ENCODE results near the gene FMO2.
"Not testable (repeated sequence)": the region's sequence is repeated elsewhere in the genome, so short reads cannot be mapped to it uniquely, and the experiment has no call there.

The FMO2 gene

GRCh38 chr1:171231326-171231725 is 46.2 kb downstream of the FMO2 start:
- Histone ChIP-seq H2BK5ac (ENCODE audit: low read length) (no peak overlapping the region), H3K4me2 (ENCODE audit: insufficient read depth, low read length, poor library complexity, severe bottlenecking) (no peak overlapping the region), H3K36me3 (replicated peaks in 1 of 2; ENCODE audit: control insufficient read depth in 2 of 2, insufficient read depth in 2 of 2, low read length in 2 of 2) (no peaks in the 10 kb centered on the region), H3K79me1 (ENCODE audit: low read depth, low read length) (no peaks in the 10 kb centered on the region), H2BK120ac (ENCODE audit: low read depth, low read length) (no peak overlapping the region), H2BK15ac (ENCODE audit: low read length) (no peak overlapping the region), H3K4ac (ENCODE audit: low read length) (no peak overlapping the region), H2AK5ac (ENCODE audit: low read depth, low read length) (no peak overlapping the region), H4K8ac (ENCODE audit: low read depth, low read length) (no peak overlapping the region), H2BK12ac (ENCODE audit: low read length) (no peak overlapping the region), H2AFZ (ENCODE audit: low read length) (no peak overlapping the region), H4K91ac (ENCODE audit: low read depth, low read length, poor library complexity) (no peak overlapping the region), H3K27ac (replicated peaks; ENCODE audit: low read length) (no peak overlapping the region), H3K4me3 (ENCODE audit: low read length in 2 of 2) (no peak overlapping the region), H3K18ac (ENCODE audit: low read length) (no peak overlapping the region), H3K9me3 (replicated peaks in 1 of 2; ENCODE audit: control insufficient read depth in 2 of 2, insufficient read depth in 1 of 2, low read depth in 1 of 2, low read length in 2 of 2) (no peaks in the 10 kb centered on the region), H3K27me3 (ENCODE audit: control insufficient read depth in 3 of 3, insufficient read depth in 3 of 3, low read depth in 1 of 3, low read length in 3 of 3) (no peaks in the 10 kb centered on the region), H3K23ac (ENCODE audit: low read depth, low read length, poor library complexity) (no peak overlapping the region), H3K9ac (ENCODE audit: low read depth, low read length, poor library complexity) (no peak overlapping the region), H3K4me1 (ENCODE audit: control insufficient read depth in 2 of 2, insufficient read depth in 1 of 2, low read depth in 1 of 2, low read length in 2 of 2) (no peaks in the 10 kb centered on the region), H3K14ac (ENCODE audit: low read length) (no peak overlapping the region)
- no peak for DNase-seq (ENCODE audit: low spot score)

- H2BK5ac ChIP-seq (ENCODE audit: low read length): no peak overlapping the region
- H3K14ac ChIP-seq (ENCODE audit: low read length): no peak overlapping the region
- H3K18ac ChIP-seq (ENCODE audit: low read length): no peak overlapping the region
- no CpG with 5 or more reads among the region's 1 CpG for WGBS, 2 donors (ENCODE audit: extremely low coverage in 2 of 2, insufficient read length in 2 of 2, insufficient replicate concordance in 1 of 2)
- no peak overlapping the region for H3K9ac ChIP-seq (ENCODE audit: low read depth, low read length, poor library complexity)
- DNase-seq (ENCODE audit: low spot score): no peak
- no peak overlapping the region for H2BK15ac ChIP-seq (ENCODE audit: low read length)
- no peaks in the 10 kb centered on the region for H3K79me1 ChIP-seq (ENCODE audit: low read depth, low read length)
- H3K27ac ChIP-seq (replicated peaks; ENCODE audit: low read length): no peak overlapping the region
- H3K9me3 ChIP-seq (replicated peaks in 1 of 2; ENCODE audit: control insufficient read depth in 2 of 2, insufficient read depth in 1 of 2, low read depth in 1 of 2, low read length in 2 of 2): no peaks in the 10 kb centered on the region
- H2BK120ac ChIP-seq (ENCODE audit: low read depth, low read length): no peak overlapping the region
- H2AFZ ChIP-seq (ENCODE audit: low read length): no peak overlapping the region
- H2BK12ac ChIP-seq (ENCODE audit: low read length): no peak overlapping the region
- H3K36me3 ChIP-seq (replicated peaks in 1 of 2; ENCODE audit: control insufficient read depth in 2 of 2, insufficient read depth in 2 of 2, low read length in 2 of 2): no peaks in the 10 kb centered on the region
- no peak overlapping the region for H2AK5ac ChIP-seq (ENCODE audit: low read depth, low read length)
- H3K27me3 ChIP-seq (ENCODE audit: control insufficient read depth in 3 of 3, insufficient read depth in 3 of 3, low read depth in 1 of 3, low read length in 3 of 3): no peaks in the 10 kb centered on the region
- no peak overlapping the region for H3K23ac ChIP-seq (ENCODE audit: low read depth, low read length, poor library complexity)
- H3K4me2 ChIP-seq (ENCODE audit: insufficient read depth, low read length, poor library complexity, severe bottlenecking): no peak overlapping the region
- H3K4ac ChIP-seq (ENCODE audit: low read length): no peak overlapping the region
- no peak overlapping the region for H4K8ac ChIP-seq (ENCODE audit: low read depth, low read length)
- H3K4me3 ChIP-seq (ENCODE audit: low read length in 2 of 2): no peak overlapping the region
- H3K4me1 ChIP-seq (ENCODE audit: control insufficient read depth in 2 of 2, insufficient read depth in 1 of 2, low read depth in 1 of 2, low read length in 2 of 2): no peaks in the 10 kb centered on the region
- H4K91ac ChIP-seq (ENCODE audit: low read depth, low read length, poor library complexity): no peak overlapping the region
Measured at GRCh38 chr1:171233183-171233582, 48.1 kb downstream of the FMO2 start.

DNA sequence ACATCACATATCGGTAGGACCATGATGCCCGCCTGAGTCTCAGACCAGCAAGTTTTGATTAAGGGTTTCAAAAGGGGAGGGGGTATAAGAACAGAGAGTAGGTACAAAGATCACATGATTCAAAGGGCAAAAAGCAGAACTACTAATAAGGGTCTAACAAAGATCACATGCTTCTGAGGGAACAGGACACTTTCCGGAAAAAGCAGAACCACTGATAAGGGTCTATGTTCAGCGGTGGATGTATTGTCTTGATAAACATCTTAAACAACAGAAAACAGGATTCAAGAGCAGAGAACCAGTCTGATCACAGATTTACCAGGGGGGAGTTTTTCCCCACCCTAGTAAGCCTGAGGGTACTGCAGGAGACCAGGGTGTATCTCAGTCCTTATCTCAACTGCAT is 51.1 kb downstream of the FMO2 start:
- not testable (repeated sequence) for H3K4me2 ChIP-seq (ENCODE audit: insufficient read depth, low read length, poor library complexity, severe bottlenecking); H3K14ac ChIP-seq (ENCODE audit: low read length); H3K18ac ChIP-seq (ENCODE audit: low read length); H2BK12ac ChIP-seq (ENCODE audit: low read length); H2BK120ac ChIP-seq (ENCODE audit: low read depth, low read length); H2BK5ac ChIP-seq (ENCODE audit: low read length); DNase-seq (ENCODE audit: low spot score); H3K79me1 ChIP-seq (ENCODE audit: low read depth, low read length); H3K36me3 ChIP-seq (replicated peaks in 1 of 2; ENCODE audit: control insufficient read depth in 2 of 2, insufficient read depth in 2 of 2, low read length in 2 of 2); H3K4me1 ChIP-seq (ENCODE audit: control insufficient read depth in 2 of 2, insufficient read depth in 1 of 2, low read depth in 1 of 2, low read length in 2 of 2); H2BK15ac ChIP-seq (ENCODE audit: low read length); H3K4ac ChIP-seq (ENCODE audit: low read length); H3K27ac ChIP-seq (replicated peaks; ENCODE audit: low read length); H2AK5ac ChIP-seq (ENCODE audit: low read depth, low read length); H3K23ac ChIP-seq (ENCODE audit: low read depth, low read length, poor library complexity); H3K27me3 ChIP-seq (ENCODE audit: control insufficient read depth in 3 of 3, insufficient read depth in 3 of 3, low read depth in 1 of 3, low read length in 3 of 3); H3K4me3 ChIP-seq (ENCODE audit: low read length in 2 of 2); H3K9ac ChIP-seq (ENCODE audit: low read depth, low read length, poor library complexity); H2AFZ ChIP-seq (ENCODE audit: low read length); H3K9me3 ChIP-seq (replicated peaks in 1 of 2; ENCODE audit: control insufficient read depth in 2 of 2, insufficient read depth in 1 of 2, low read depth in 1 of 2, low read length in 2 of 2); H4K91ac ChIP-seq (ENCODE audit: low read depth, low read length, poor library complexity); H4K8ac ChIP-seq (ENCODE audit: low read depth, low read length)
- WGBS, 2 donors (ENCODE audit: extremely low coverage in 2 of 2, insufficient read length in 2 of 2, insufficient replicate concordance in 1 of 2): no CpG with 5 or more reads among the region's 4 CpGs

GRCh38 chr1:171243878-171244277 is 58.8 kb downstream of the FMO2 start:
- Histone ChIP-seq H4K91ac (ENCODE audit: low read depth, low read length, poor library complexity) (no peak overlapping the region), H3K18ac (ENCODE audit: low read length) (no peak overlapping the region), H2BK12ac (ENCODE audit: low read length) (no peak overlapping the region), H2BK15ac (ENCODE audit: low read length) (no peak overlapping the region), H2BK120ac (ENCODE audit: low read depth, low read length) (no peak overlapping the region), H3K9ac (ENCODE audit: low read depth, low read length, poor library complexity) (no peak overlapping the region), H3K27ac (replicated peaks; ENCODE audit: low read length) (no peak overlapping the region), H3K4me3 (ENCODE audit: low read length in 2 of 2) (no peak overlapping the region), H3K36me3 (replicated peaks in 1 of 2; ENCODE audit: control insufficient read depth in 2 of 2, insufficient read depth in 2 of 2, low read length in 2 of 2) (no peaks in the 10 kb centered on the region), H3K4me1 (ENCODE audit: control insufficient read depth in 2 of 2, insufficient read depth in 1 of 2, low read depth in 1 of 2, low read length in 2 of 2) (no peaks in the 10 kb centered on the region), H3K4me2 (ENCODE audit: insufficient read depth, low read length, poor library complexity, severe bottlenecking) (no peak overlapping the region), H3K14ac (ENCODE audit: low read length) (no peak overlapping the region), H2BK5ac (ENCODE audit: low read length) (no peak overlapping the region), H3K27me3 (ENCODE audit: control insufficient read depth in 3 of 3, insufficient read depth in 3 of 3, low read depth in 1 of 3, low read length in 3 of 3) (peaks cover 0 to 5% (median 0%) of the 10 kb centered on the region in 3 experiments), H3K79me1 (ENCODE audit: low read depth, low read length) (no peaks in the 10 kb centered on the region), H3K9me3 (replicated peaks in 1 of 2; ENCODE audit: control insufficient read depth in 2 of 2, insufficient read depth in 1 of 2, low read depth in 1 of 2, low read length in 2 of 2) (no peaks in the 10 kb centered on the region), H4K8ac (ENCODE audit: low read depth, low read length) (no peak overlapping the region), H2AK5ac (ENCODE audit: low read depth, low read length) (no peak overlapping the region), H3K4ac (ENCODE audit: low read length) (no peak overlapping the region), H3K23ac (ENCODE audit: low read depth, low read length, poor library complexity) (no peak overlapping the region), H2AFZ (ENCODE audit: low read length) (no peak overlapping the region)
- WGBS, 2 donors (ENCODE audit: extremely low coverage in 2 of 2, insufficient read length in 2 of 2, insufficient replicate concordance in 1 of 2): 100% methylated on average over 1 to 2 of the region's 4 CpGs
- DNase-seq (ENCODE audit: low spot score): no peak
